Activated CD8-positive, alpha-beta memory T cell treated with anti-CD3 and anti-CD28 coated beads for 24 hours (primary cell): ENCODE data around the gene GPN2.
"Not testable (repeated sequence)": the region's sequence is repeated elsewhere in the genome, so short reads cannot be mapped to it uniquely, and the experiment has no call there.

Experiments
- DNase-seq: peaks from one replicate; pipeline ENCODE4 v3.0.0-alpha.2; 2020

The GPN2 gene

DNA sequence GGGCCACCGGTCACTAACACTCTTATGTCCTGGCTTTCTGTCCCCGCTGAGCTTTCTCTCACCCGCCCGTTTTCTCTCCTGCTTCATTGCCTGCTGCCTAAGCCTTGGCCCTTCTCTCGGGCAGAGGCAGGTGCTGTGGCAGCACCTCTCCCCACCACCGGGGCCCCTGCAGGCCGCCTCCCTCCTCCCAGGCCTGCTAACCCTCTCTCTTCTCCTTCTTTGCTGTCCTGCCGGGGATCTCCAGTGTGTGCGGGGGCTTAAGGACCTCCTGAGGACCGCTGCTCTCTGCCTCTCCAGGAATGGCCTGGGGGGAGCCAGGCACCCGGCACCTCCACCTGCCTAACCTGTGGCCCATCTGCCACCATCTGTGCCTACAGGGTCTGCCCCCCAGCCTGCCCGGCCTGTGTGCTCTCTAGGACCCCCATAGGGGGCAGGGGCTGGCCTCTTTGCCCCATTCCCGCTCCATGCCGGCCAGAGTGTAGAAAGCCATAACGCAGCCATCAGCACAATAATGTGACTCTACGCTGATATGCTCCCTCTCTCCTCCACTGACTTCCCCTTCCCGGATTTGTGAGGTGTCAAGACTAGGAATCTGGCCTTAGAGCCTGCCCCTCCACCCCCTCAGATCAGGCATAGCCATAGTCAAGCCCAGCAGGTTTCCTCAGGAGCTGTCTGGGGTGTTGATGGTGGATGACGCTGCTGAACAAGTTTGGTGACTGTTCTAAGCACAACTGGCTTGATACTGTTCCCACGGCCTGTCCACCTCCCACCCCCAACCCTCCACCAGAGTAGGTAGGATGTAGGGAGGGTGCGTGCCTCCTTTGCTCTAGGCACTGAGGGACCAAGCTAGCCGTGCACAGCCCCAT is 33.2 kb downstream of the GPN2 start:
- DNase-seq = no peak

DNA sequence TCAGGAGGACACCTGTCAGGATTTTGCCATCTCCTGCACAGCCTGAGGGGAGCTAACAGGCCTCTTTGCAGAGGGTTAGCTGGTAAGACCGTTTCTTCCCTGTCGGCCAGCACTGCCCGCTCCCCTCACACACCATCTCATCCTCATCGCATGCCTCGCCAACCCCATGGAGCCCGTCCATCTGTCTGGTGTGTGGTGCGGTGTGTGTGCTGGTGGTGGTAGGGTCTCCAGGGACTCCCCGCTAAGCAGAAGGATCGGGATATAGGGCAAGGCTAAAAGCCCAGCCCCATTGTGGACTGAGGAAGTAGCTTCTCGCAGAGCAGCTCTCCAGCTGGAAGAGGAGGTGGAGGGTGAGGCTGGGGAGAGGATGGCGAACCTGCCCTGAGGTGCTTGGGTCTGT is 33.9 kb downstream of the GPN2 start:
- no peak for DNase-seq

DNA sequence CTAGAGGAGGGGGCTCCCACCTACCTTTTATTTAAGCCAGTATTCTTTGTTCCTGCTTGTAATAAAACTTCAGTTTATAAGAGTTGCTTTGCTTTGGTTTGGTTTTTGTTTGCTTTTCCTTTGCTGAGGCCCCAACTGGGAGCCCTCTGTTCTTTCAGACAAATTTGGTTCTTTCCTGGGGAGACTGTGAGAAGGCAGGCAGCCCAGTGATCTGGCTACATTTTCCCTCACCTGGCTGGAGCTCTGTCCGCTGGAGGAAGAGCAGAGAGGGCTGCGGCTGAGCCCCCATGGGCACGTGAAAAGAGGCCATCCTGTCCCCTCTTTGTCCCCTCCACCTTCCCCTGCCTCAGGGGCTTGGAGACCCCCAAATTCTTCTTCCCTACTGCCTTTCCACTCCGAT is 34.4 kb downstream of the GPN2 start:
- no peak for DNase-seq

DNA sequence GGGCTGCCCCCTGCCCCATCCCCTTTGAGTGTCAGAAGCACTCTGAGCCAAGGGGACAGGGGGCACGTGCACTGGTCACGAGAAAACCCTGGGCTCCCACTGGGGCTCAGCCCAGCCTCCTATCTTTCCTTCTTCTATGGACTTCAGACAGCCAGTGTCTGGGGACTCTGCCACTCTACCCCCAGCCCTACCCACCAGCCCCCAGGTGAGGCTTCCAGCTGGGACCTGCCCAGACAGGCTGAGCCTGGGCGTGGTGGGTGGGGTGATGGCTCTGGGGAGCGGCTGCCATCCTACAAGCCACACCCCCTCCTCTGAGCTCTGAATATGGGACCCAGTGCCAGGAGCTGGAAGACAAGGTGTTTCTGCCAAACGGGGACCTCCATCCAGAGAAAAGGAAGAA is 35.2 kb downstream of the GPN2 start:
- no peak for DNase-seq

DNA sequence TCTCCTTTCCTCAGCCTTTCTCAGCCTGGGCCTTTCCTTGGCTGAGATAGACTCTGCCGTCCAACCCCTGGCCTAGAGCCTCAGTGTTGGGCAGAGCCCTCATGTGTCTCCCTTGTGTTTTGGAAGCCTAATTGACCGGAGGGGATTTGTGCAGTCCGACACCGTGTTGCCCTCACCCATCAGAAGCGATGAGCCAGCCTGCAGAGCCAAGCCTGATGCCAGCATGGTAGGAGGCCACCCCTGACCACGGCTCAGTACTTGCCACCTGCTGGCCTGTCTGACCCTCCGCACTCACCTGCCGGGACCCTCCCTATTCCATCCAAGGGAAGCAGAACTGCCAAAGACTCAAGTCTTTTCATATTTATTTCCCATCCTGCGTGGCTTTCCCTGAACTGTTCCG is 36.5 kb downstream of the GPN2 start:
- DNase-seq = no peak

DNA sequence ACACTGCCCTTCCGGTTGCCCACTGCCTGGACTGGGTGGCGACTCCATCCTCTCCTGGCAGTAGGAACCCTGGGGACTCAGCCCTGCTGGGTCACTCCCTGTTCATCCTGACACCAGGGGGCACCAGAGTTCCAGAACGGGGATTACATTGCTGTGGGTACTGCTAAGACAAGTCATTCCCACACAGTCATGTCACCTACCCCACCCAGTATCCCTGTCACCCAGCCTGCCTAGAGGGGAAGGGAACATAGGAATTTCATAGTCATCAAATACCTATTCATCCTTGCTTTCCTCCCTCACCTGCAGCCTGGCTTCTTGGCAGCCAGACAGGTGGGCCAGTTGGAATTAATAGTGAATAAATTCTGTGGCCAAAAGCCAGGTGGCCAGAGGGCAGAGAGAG is 36.9 kb downstream of the GPN2 start:
- DNase-seq = peak; percentile 91

DNA sequence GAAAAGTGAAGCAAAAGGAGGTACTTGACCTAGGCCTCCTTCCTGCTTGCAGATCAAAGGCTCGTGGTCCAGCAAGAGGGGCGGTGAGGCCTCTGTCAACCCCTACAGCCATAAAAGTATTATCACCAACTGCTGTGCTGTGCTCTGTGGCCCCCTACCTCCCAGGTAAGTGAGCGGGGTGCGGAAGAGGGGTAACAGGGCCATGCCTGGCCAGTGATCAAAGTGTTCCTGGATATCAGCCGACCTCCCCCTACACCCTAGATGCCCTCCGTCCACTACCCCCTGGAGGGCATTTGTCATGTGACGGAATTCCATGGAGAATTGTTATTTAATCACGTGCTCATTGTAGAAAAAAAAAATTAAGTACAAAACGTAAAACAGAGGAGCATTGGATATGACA is 37.4 kb downstream of the GPN2 start:
- DNase-seq = no peak

DNA sequence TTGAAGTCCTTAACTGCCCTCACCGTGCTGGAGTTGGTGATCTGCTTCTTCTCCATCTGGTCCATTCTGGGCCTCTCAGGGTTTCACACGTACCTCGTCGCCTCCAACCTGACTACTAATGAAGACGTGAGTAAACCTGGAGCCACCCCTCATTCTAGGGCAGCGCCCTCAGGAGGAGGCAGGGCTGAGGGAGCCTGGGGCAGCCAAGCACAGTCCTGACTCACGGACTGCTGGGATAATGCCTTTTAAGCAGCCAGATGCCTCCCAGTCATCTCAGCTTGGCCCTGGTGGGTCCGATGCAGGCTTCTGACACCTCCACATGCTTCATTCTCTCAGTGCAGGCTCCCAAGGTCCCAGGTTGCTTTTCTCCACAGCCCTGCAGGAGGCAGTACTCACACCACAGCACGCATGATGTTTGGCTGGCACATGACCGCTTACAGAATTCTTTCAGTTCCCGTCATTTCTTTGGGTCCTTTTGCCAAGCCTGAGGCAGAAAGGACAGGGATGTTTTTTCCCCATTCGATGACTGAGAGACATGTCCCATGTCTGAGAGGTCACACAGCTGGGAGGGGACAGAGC is 38.9 kb downstream of the GPN2 start:
- no peak for DNase-seq

DNA sequence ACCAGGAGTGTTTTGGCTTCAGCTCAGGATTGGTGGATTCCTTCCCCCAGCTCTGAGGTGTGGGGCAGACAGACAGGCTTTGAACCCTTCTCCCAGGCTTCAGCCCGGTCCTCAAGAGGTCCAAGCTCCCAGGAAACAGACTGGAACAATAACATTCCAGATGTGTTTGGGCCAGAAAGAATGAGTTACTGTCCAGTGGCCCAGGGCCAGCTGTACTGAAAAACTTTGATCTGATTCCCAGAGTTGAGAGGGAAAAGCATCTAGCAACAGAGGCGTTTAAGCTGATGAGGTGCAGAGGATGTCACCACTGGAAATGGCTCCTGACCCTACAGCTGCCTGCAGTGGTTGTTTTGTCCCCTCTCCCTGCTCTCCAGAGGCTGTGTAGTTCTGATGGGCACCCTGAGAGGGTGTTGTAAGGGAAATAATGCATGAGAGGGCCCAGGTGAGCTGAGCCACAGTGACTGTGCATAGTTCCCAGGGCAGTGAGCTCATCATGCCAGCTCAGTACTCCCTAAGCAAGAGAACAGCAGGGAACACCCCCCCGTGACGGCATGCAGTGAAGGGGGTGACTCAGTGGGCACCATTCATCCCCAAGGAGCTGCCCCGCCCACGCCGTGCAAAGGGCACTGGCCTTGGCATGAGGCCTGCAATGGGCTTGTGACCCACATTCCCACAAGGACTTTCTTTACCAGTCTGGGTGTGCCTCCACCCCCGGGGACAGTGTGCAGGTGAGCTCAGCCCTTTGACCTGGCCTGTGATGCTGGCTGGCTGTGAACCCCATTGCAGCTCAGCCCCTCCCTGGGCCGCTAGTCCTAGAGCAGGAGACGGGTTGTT is 40.9 kb downstream of the GPN2 start:
- DNase-seq = no peak

DNA sequence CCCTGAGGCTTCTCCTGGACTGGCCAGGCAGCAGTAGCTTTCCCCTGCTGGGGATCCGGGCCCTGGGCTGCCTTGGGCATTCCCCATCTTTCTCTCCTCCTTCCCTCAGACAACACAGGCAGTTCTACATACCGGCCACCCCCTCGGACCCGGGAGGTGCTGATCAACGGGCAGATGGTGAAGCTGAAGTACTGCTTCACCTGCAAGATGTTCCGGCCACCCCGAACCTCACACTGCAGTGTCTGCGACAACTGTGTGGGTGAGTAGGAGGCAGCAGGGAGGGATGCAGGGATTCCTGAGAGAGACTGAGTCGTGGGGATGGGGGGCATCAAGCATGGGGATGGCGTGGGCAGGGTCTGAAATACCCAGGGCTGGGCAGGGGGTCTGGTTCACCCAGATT is 41.6 kb downstream of the GPN2 start:
- DNase-seq = no peak

DNA sequence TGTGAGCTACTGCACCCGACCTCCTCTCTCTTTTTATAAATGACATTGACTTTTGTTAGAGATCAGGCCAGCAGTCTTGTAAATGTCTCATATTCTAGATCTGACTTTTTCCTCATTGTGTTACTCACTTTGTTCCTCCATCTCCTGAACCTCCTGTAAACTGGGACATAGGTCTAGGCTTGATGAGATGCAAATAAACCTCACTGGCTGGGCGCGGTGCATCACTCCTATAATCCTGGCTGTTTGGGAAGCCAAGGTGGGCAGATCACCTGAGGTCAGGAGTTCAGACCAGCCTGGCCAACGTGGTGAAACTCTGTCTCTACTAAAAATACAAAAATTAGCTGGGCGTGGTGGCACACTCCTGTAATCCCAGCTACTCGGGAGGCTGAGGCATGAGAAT is 42.3 kb downstream of the GPN2 start:
- not testable (repeated sequence) for DNase-seq

DNA sequence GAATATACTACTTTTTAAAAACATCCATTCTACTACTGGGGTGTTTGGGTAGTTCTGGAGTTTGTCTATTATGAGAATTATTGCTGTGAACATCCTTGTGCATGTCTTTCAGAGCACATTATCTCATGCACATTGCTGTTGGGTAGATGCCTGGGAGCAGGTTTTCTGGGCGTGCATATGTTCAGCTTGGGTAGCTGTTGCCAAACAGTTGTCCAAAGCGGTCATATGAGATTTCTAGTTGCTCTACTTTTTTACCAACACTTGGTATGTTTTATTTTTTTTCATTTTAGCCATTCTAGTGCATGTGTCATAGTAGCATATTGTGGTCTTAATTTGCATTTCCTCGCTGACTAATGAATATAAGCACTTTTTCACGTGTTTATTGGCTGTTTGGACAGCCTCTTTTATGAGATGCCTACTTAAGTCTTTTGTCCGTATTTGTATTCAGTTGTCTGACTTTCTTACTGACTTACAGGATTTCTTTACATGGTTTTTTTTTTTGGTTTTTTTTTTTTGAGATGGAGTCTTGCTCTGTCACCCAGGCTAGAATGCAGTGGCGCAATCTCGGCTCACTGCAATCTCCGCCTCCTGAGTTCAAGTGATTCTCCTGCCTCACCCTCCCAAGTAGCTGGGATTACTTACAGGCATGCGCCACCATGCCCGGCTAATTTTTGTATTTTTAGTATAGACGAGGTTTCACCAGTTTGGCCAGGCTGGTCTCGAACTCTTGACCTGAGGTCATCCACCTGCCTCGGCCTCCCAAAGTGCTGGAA is 45.5 kb downstream of the GPN2 start:
- no peak for DNase-seq

DNA sequence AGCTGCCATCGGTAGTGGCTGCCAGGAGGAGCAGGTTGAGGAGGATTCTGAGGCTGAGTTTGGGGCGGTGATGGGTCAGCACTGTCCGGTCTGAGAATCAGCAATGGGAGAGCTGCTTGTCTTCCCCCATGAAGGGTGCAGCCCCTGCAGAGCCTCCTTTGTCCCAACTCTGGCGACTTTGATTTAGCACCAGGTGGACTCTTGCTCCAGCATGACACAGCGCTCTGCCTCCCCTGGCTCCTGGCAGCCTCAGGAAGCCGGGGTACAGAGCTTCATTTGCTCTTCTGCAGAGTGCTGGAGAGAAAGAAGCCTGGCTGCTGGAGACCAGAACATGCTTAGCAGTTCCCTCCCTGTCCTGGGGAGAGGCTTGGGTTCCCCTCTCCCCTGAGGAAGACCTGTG is 50.3 kb downstream of the GPN2 start:
- no peak for DNase-seq

DNA sequence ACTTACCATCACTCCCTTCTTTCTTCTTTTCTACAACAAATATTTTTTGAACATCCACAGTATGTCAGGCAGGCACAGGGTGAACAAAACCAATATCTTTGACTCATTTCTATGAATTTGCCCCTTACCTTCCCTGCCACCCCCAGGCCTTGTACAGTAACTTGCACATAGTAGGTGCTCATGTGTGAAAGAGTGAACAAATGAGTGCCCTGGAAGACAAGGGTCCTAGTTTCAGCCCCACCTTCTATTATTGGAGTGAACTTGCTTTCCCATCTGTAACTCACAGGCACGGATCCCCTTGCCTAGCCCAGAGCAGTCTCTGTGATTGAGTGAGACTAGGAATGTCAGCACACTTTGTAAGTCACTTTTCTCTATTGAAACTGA is 50.8 kb downstream of the GPN2 start:
- no peak for DNase-seq

DNA sequence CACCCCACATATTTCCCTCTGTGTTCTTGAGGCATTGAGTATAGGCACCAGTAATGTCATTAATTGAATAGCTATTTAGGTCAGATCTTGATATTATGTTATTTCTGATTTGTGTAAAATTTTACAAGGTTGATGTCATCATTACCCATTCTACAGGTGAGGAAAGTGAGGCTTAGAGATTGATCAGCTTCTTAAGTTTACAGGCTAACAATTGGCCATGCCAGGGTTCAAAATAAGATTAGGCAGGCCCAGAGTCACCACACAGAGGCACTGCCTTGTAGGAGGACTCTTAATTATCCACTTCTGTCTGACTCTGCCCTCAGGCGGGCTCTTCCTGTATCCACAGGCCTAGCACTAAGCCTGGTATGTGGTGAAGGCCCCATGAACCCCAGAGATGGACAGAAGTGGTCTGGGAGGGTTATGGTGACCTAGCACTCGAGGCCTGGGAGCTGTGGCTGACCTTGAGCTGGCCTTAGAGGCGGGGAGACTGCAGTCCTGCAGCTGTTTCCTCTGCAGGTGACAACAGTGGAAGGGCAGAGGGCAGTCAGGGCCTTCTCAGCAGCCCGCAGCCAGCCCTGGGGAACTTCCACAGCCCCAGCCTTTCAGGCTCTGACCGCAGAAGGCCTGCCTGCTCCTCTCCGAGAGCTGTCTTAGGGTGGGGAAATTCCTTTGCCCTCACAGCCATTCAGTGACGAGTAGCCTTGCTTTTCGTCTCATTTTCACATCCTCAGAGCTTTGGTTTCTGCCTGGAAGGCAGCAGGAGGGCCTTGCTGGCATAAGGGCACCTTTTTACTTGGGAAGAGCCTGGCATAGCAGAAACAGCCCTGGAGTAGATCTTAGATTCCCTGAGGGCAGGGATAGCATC is 51.4 kb downstream of the GPN2 start:
- peak; percentile 73 for DNase-seq

DNA sequence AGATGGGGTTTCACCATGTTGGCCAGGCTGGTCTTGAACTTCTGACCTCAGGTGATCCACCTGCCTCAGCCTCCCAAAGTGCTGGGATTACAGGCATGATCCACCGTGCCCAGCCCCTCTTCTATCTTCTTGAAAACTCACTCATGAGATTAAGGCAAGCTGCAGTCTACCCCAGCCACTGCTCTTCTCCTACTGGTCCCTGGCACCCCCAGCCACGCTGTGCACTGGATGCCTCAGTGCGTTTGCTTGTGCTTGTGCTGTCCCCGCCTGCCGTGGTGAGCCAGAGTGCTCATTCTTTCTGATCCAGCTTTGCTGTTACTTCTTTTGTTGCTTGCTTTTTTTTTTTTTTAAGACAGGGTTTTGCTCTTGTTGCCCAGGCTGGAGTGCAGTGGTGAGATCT is 52.4 kb downstream of the GPN2 start:
- DNase-seq = not testable (repeated sequence)

DNA sequence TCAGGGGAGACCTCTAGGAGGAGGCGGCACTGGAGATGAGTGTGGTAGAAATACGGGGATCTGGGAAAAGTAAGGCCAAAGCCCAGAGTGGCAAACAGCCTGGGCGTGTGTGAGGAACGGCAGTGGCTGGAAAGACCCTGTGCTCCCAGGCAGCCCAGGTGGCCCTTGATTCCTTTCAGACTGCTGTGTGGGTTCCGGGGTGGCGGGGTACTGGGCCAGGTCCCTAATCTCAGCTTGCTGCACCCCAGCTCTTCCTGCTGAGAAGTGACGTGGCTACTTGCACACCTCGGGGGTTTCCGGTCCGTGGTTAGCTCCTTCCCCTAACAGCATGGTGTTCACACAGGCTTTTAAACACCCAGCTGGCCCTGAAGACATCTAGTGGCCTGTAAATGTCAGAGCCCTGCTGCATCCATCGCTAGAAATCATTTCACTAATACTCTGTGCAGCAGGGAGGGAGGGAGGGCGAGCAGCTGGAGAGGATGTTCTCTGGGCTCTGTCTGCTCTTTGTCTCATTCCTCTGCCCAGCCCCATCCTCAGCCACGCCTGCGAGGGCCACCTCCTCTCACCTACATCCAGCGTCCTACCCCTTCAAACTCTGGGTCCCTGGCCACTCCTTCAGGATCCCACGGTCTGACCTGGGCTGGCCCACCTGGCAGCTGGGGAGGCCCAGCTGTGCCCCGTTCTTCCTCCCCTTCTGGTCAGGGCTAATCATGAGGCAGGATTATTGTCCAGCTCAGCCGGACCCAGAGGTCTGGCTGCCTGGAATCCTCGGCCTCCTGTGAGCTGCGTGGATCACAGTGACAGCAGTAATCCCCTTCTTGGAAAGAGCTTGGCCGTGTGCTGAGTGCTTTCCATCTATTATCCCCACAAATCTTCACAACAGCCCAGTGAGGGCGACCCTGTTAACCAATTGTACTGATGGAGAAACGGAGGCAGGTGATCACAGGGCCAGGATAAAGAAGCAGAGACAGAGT is 56.4 kb downstream of the GPN2 start:
- peak; percentile 86 for DNase-seq

DNA sequence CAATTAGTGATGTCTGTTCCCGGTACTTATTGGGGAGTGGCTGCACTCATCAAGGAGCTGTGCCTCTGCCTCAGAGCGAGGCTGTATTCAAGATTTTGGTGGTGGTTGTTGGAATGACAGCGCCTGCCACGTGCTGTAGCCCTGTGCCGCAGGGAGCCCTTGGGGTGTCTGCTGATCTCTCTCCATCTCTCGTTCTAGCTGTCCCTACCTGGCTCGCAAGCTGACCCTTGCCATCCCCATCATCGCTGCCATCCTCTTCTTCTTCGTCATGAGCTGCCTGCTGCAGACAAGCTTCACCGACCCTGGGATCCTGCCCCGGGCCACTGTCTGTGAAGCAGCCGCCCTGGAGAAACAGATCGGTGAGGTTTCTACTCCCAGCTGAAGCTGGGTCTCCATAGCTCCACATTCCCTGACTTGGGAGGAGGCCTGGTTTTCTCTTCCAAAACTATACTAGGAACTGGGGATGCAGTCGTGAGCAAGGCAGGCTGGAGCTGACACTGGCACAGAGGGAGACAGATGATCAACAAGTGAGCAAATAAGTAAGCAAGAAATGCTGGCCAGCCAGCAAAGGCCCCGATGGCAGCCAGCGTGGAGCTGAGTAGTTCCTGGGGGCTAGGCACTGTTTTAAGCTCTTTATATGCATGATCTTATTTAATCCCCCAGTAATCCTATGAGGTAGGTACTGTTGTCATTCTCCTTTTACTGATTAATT is 57.7 kb downstream of the GPN2 start:
- DNase-seq = no peak

DNA sequence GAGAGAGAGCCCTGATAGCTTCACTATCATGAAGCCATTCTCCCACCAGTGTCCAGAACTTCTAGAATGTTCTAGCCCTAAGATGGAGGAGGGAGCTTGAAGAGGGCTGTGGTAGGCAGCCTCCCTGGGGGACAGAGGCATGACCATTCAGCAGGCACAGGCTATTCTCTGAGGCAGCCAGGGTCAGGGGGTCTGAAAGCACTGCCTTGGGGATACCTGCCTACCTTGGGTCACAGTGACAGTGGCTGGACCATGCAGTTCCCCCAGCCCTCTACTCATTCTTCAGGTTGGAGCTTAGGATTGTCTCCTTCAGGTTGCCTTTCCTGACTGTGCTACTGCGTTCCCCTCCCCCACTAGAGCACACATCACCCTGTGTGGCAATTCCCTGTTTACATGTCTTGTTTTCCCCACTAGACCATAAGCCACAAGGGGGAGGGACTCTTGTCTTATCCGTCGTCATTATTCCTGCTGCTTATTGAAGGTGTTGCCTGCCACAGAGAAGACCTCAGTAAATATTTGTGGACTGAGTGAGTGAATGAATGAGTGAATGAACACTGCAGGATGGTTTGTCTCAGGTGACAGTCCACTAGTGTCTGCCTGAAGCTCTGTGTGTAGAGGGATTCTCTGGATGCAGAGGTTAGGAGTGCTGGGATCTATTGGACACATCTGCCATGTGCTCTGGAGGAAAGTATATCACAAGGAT is 58.4 kb downstream of the GPN2 start:
- no peak for DNase-seq

DNA sequence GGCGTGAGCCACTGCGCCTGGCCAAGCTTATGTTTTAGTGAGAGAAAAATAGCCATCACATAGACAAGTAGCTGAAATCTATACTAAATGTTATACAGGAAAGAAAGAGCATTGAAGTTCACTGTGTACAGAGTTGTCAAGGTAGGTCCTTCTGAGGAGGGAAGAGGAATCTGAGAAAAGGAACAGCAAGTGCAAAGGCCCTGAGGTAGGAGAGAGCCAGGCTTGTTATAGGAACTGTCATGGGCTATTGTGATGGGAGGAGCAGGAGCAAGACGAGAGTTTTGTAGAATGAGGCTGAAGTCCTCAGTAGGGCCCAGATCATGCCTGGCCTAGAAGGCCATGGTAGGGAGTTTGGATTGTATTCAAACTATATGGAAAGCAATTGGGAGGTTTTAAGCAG is 59.0 kb downstream of the GPN2 start:
- no peak for DNase-seq
